SKM-1 treated with dmso at 0.1 percent for 144 hours (cell line): ENCODE measurements around the gene PLA1A.
A peak's percentile ranks its signal among the peaks of the same experiment; 100 is the strongest.
"Not testable (repeated sequence)": the region's sequence is repeated elsewhere in the genome, so short reads cannot be mapped to it uniquely, and the experiment has no call there.

Experiments used
- DNase-seq: peaks from one replicate; lab custom pipeline; 2025; ENCODE audit not compliant: unreplicated experiment; lab: John Stamatoyannopoulos, UW

PLA1A gene

GRCh38 chr3:119597548-119598288, at the start of gene PLA1A:
PLA1A (plus strand) TSS chr3:119597885; CDS start chr3:119597914, 29 bp downstream.
- no peak for DNase-seq

GRCh38 chr3:119548341-119548740, 49.3 kb upstream of the PLA1A start:
- no peak for DNase-seq

DNA sequence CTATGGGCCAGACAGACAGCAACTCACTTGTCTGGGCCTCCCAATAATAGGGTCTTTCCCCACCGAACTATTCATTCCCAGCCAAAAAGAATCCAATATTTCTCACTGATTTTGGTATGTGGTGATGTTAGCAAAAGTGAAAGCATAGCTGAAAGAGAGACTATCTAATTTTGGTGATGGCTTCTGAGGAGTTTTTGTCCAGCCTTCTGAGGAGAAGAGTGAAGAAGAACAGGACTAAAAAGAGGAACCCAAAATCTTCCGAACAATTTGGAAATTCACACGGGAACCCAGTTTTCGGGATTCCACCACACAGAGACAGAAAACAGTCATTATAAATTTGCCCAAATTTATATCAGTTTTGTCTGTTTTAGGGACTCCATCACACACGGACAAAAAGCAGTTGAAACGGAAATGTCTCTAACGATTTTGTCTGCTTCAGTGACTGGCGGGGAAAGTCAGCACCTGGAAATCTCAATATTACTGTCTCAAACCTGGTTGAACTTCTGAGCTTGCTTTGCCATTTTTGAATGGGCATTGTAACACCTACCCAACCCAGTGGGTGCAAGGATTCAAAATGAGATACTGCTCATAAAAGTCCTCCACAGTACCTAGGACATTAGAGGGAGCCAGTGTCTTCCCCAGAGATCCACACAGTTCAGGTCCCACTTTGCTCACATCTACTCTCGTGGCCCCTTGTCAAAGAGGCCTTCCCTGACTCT, 47.3 kb upstream of the PLA1A start:
- DNase-seq: no peak

GRCh38 chr3:119551598-119551997, 46.1 kb upstream of the PLA1A start:
- DNase-seq: no peak

DNA sequence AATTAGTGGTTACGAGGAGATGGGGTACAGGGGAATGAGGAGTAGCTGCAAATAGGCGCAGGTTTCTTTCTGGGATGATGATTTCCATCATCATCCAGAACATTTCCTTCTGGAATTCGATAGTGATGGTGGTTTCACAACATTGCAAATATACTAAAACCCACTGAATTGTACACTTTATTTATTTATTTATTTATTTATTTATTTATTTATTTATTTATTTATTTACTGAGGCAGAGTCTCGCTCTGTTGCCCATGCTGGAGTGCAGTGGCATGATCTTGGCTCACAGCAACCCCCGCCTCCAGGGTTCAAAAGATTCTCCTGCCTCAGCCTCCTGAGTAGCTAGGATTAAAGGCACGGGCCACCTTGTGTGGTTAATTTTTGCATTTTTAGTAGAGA, 44.8 kb upstream of the PLA1A start:
- not testable (repeated sequence) for DNase-seq

DNA sequence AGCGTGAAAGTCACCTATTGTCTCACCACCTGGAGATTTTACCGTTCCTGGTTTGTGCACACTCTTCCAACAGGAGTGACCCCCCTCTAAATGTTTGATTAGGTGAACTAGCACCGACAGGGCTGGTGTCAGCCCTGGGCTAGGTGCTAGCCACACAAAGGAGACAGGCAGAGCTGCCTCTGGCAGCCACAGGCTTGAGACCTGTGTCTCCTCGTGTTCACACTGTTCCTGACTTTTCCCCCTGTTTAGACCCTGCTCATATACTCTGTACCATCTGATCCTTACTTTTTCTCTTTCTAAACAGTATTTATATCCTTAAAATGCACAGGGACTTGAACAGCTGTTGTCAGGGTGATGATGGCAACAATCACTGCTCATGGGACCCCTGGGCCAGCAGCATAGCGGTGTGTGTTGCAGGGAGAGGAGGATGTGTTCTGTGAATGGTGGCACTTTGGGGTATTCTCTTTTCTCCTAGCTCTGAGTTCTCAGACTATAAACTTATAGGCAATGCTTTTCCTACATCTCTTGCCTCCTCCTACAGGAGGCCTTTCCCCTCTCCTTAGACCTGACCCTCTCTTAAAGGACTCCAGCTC, 43.8 kb upstream of the PLA1A start:
- DNase-seq: no peak

DNA sequence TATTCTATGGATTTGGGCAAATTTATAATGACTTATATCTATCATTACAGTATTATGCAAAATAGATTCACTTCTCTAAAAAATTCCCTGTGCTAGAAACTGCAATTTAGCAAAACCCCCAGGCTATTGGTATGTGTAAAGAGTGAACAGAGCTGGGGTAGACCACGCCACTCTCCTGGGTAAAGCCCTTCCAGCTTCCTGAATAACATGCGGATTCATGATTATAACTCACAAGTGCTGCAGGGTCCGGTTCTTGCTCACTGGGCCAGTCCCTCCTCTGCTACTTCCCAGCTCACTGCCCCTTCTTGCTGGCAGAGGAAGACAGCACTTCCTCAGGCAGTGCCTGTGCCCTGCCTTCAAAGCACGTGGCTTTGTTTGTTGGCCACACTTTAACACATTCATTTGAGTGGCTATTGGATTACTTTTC, 42.4 kb upstream of the PLA1A start:
- DNase-seq: no peak

- no peak for DNase-seq
Observed at GRCh38 chr3:119555929-119556328, 41.8 kb upstream of the PLA1A start.

- no peak for DNase-seq
Observed at GRCh38 chr3:119557192-119557876, 40.4 kb upstream of the PLA1A start.

- DNase-seq: no peak
Observed at GRCh38 chr3:119557877-119558269, 39.8 kb upstream of the PLA1A start.

GRCh38 chr3:119558626-119559317, 38.9 kb upstream of the PLA1A start:
- DNase-seq: no peak

DNA sequence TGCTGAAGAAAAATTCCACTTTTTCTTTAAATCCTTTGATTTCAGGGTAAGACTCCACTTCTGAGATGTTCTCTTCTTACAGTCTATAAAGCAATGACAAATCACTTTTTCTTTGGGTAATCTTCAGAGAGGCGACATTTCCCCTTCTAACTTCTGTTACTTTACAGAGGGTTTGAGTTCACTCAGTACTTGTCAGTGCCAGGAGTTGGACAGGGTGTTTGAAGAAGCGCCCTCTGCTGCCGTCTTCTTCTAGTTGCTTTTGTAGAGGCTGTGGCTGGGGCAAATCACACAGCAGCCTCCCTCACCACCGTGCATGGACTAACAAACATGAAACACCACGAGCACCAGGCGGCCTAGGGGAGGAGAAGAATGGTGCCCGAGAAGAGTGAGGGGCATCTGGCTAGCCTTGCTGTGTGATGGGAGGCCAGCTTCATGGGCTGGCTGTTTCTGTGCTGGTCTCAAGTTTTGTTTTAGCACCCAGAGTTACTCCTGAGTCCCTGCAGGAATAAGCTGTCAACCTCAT, 38.2 kb upstream of the PLA1A start, which contains the start of gene CD80:
Gene CD80, minus strand, starts transcription at position 174 of the 523 bp plus-strand sequence. CDS start 1,886 bp downstream, outside the sequence.
- DNase-seq: peak; percentile 86

DNA sequence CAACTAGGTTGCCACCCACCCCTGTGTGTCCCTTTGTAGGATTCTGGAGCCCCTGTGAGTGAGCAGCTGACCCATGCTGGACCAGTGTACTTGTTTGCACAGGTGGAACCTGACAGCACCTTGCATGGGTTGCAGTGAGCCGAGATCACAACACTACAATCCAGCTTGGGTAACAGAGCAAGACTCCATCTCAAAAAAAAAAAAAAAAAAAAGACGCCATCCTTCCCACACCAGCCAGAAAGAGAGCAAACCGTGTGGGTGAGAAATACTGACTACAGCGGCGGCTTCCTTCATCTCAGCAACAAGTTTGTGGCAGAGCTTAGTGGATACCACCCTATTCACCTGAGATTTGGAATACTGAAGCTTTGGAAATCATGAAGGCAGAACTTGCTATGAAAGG, 37.5 kb upstream of the PLA1A start:
- no peak for DNase-seq

GRCh38 chr3:119562307-119562961, 35.3 kb upstream of the PLA1A start:
- peak; percentile 79 for DNase-seq

- not testable (repeated sequence) for DNase-seq
Observed at GRCh38 chr3:119563334-119563733, 34.4 kb upstream of the PLA1A start.

GRCh38 chr3:119569156-119569555, 28.5 kb upstream of the PLA1A start:
- no peak for DNase-seq

DNA sequence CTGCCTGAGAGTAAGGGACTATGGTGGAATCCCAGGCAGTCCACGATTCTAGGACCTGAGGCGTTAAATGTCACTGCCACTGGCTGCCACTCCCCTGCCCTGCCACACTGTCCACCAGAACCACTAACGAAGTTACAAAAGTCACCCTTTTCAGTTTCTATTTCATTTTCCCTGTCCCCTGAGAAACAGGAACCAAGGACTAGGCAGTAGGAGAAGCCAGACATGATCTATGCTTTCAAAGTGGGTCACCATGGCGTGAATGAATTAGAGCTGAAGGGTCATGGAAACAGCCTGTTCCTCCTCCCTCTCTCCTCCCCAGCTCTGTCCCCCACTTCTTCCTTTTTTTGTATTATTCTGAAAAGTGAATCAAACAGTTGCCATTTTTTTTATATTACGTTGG, 27.5 kb upstream of the PLA1A start:
- DNase-seq: peak; percentile 26

GRCh38 chr3:119571230-119571629, 26.5 kb upstream of the PLA1A start:
- DNase-seq: no peak

- DNase-seq: no peak
Observed at GRCh38 chr3:119571688-119572087, 26.0 kb upstream of the PLA1A start.

DNA sequence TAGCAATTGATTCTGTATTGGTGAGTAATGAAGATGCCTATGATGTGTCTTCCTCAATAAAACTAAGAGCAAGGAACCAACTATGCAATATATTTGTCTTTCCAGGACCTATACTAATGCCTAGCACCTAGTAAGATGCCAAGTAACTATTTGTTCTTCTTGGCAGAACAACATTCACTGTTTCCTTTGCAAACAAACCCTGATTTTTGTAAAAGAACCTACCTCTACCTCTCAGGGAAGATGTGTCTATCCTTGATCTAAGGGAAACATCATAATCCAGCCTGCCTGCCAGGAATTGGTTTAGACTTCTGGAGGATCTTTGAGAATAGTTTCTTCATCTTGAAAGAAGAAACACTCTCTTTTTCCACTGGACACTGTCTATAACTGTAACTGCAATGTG, 22.2 kb upstream of the PLA1A start:
- no peak for DNase-seq
